OCI-LY7 (cell line): ENCODE data around the gene CDK6. TPM values are rescaled to one million over a fixed set of nuclear protein-coding genes. Genes with fewer than 3 reads are reported as not detected.

Experiments
- BruUV-seq: library from RNA; stranded (reverse); fragments of 400-500 nt; replicated peaks from 2 replicates; lab custom pipeline; 2021; lab: Mats Ljungman, UMichigan
- CTCF ChIA-PET: fragments of 300-600 bp; sonication (Branson Sonifier 250); formaldehyde crosslinking; loops from one replicate; lab custom pipeline; 2022; ENCODE audit warnings: antibody characterized with exemption; ENCODE audit not compliant: unreplicated experiment; lab: Charles Lee
- POLR2A ChIA-PET: fragments of 300-600 bp; sonication (Branson Sonifier 250); formaldehyde crosslinking; loops from one replicate; lab custom pipeline; 2022; ENCODE audit warnings: antibody characterized with exemption; lab: Charles Lee
- DNase-seq: peaks from one replicate; pipeline ENCODE4 v3.0.0-alpha.2; 2015; ENCODE audit warnings: low spot score
- H2AFZ ChIP-seq: fragments of 200-600 bp; sonication (generic), shearing (Covaris generic); 2 replicates; pipeline ENCODE4 v1.6.1; 2014; ENCODE audit warnings: mild to moderate bottlenecking, antibody characterized with exemption, low read length, moderate library complexity
- H3K27ac ChIP-seq: fragments of 200-600 bp; sonication (generic); 2 replicates; pipeline ENCODE4 v1.5.1; 2014; ENCODE audit warnings: mixed run types, low read depth, mild to moderate bottlenecking, moderate library complexity, low read length, inconsistent platforms; ENCODE audit not compliant: poor library complexity, severe bottlenecking
- H3K36me3 ChIP-seq: fragments of 200-600 bp; sonication (generic); 2 replicates; pipeline ENCODE4 v1.6.1; 2014; ENCODE audit warnings: mild to moderate bottlenecking, antibody characterized with exemption, low read length, moderate library complexity, mixed read lengths; ENCODE audit not compliant: insufficient read depth
- H3K4me1 ChIP-seq: fragments of 200-600 bp; sonication (generic); 2 replicates; pipeline ENCODE4 v1.5.1; 2014; ENCODE audit warnings: mild to moderate bottlenecking, low read length; ENCODE audit not compliant: insufficient read depth, poor library complexity, severe bottlenecking
- H3K4me2 ChIP-seq: fragments of 200-600 bp; sonication (generic); 2 replicates; pipeline ENCODE4 v1.6.1; 2014; ENCODE audit warnings: mild to moderate bottlenecking, low read length
- H3K4me3 ChIP-seq: fragments of 200-600 bp; sonication (generic); 2 replicates; pipeline ENCODE4 v1.5.1; 2014; ENCODE audit warnings: mild to moderate bottlenecking, low read depth, low read length; ENCODE audit not compliant: poor library complexity, severe bottlenecking
- H3K79me2 ChIP-seq: fragments of 200-600 bp; sonication (generic); 2 replicates; pipeline ENCODE4 v1.6.1; 2016; ENCODE audit warnings: low read depth, mild to moderate bottlenecking, low read length, moderate library complexity, mixed read lengths; ENCODE audit not compliant: insufficient read depth
- H3K9me2 ChIP-seq: fragments of 200-600 bp; sonication (generic); 2 replicates; pipeline ENCODE4 v1.6.1; 2016; ENCODE audit warnings: mild to moderate bottlenecking, low read length, mixed read lengths; ENCODE audit not compliant: insufficient read depth
- H3K9me3 ChIP-seq: fragments of 200-600 bp; sonication (generic); 2 replicates; pipeline ENCODE4 v1.6.1; 2014; ENCODE audit warnings: mild to moderate bottlenecking, mixed run types, low read length, mixed read lengths
- H4K20me1 ChIP-seq: fragments of 200-600 bp; sonication (generic); 2 replicates; pipeline ENCODE4 v1.6.1; 2014; ENCODE audit warnings: mild to moderate bottlenecking, antibody characterized with exemption, low read length, moderate library complexity, mixed read lengths; ENCODE audit not compliant: insufficient read depth
- EZH2phosphoT487 ChIP-seq: fragments of 200-600 bp; sonication (generic); IDR thresholded peaks from 2 replicates; pipeline ENCODE4 v1.6.1; 2018; ENCODE audit warnings: low read depth, borderline replicate concordance, mild to moderate bottlenecking, mixed run types, antibody characterized with exemption, low read length, moderate library complexity, mixed read lengths
- intact Hi-C: fragments of 100-400 bp; cut with micrococcal nuclease; formaldehyde crosslinking; loops from one replicate; pipeline ENCODE4 v1.10.0; 2022; ENCODE audit not compliant: unreplicated experiment
- total RNA-seq, 2 experiments: library from RNA; depleted of rRNA in 1 of 2; stranded (reverse); fragments of >200 nt in 1 of 2; shearing (Covaris generic) in 1 of 2; gene quantifications; 2 replicates each; pipeline ENCODE4 v1.2.3, GENCODE V29; 2014 to 2022
- TF ChIP-seq, protein P1 (sequence below): fragments of 200-600 bp; sonication (generic); conservative IDR thresholded peaks from 2 replicates; pipeline ENCODE4 v1.5.1; 2014; ENCODE audit warnings: mild to moderate bottlenecking, antibody characterized with exemption, low read length, moderate library complexity, mixed read lengths

CDK6 gene
- total RNA-seq, 2 experiments from 2014 or later: 35.5 to 44.1 TPM

DNA sequence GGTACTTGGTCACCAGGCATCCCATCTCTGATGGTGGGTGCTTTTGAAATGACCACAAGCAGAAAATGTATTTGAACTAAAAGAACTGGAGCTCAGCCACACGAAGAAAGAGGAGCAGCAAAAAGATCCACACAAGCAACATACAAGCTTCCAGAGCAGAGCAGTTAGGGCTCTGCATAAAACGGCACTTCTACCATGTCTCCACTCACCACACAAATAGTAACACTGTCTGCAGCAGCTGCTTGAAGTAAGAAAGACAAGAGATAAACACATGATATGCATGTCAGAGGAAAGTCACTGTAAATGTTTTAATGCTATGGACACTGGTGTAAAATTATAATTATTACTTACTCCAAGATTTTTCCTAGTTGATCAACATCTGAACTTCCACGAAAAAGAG lies 213.7 kb downstream of the CDK6 start:
- ChIA-PET CTCF (interaction anchor here (0.8 kb wide), 1 partner anchor 13 kb away, joined by 3 read pairs; no protein-coding TSS in a partner anchor), POLR2A (no interaction called here)
- Histone ChIP-seq H3K27ac (no peak overlapping the region), H2AFZ (no peak overlapping the region), H3K9me2 (no peaks in the 10 kb centered on the region), H3K36me3 (peaks cover 11% of the 10 kb centered on the region), H3K4me3 (no peak overlapping the region), H4K20me1 (no peaks in the 10 kb centered on the region), H3K79me2 (no peaks in the 10 kb centered on the region), H3K4me2 (no peak overlapping the region), H3K9me3 (no peaks in the 10 kb centered on the region), H3K4me1 (peaks cover 21% of the 10 kb centered on the region)
- DNase-seq: peak; percentile 9
- no TSS peak for BruUV-seq
- intact Hi-C loops: loop anchor here (5.0 kb wide), 1 partner anchor 70 kb away; no protein-coding TSS in a partner anchor
- TF ChIP-seq EZH2phosphoT487: no peak
- TF ChIP-seq, protein P1, sequence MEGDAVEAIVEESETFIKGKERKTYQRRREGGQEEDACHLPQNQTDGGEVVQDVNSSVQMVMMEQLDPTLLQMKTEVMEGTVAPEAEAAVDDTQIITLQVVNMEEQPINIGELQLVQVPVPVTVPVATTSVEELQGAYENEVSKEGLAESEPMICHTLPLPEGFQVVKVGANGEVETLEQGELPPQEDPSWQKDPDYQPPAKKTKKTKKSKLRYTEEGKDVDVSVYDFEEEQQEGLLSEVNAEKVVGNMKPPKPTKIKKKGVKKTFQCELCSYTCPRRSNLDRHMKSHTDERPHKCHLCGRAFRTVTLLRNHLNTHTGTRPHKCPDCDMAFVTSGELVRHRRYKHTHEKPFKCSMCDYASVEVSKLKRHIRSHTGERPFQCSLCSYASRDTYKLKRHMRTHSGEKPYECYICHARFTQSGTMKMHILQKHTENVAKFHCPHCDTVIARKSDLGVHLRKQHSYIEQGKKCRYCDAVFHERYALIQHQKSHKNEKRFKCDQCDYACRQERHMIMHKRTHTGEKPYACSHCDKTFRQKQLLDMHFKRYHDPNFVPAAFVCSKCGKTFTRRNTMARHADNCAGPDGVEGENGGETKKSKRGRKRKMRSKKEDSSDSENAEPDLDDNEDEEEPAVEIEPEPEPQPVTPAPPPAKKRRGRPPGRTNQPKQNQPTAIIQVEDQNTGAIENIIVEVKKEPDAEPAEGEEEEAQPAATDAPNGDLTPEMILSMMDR: no peak

DNA sequence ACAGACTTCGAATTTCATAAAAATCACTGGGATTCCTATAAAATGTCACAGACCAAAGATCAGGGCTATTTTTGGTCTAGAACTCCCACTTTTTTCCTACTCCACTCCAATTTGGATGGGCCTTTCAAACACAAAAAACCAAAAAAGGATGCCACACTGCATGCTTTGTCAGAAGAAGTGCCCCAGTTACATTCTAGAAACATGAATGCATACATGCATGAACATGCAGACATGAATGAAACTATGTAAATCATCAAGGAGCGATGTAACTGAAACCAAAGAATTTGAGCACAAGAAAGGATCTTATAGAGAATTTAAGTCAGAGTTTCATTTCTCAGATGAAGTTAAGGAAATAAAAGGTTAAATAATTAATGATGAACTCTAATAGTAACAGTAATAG lies 214.3 kb downstream of the CDK6 start:
- Histone ChIP-seq H3K9me2 (no peaks in the 10 kb centered on the region), H3K4me1 (peaks cover 21% of the 10 kb centered on the region), H3K9me3 (no peaks in the 10 kb centered on the region), H4K20me1 (no peaks in the 10 kb centered on the region), H3K4me3 (no peak overlapping the region), H2AFZ (no peak overlapping the region), H3K79me2 (no peaks in the 10 kb centered on the region), H3K27ac (no peak overlapping the region), H3K4me2 (peak overlapping the region; percentile 37; the same call in 1 of the 2 replicates), H3K36me3 (peaks cover 12% of the 10 kb centered on the region)
- ChIA-PET CTCF (no interaction called here), POLR2A (interaction anchor here (0.7 to 2.8 kb wide), 3 partner anchors 10 to 248 kb away, joined by 4 to 17 read pairs (median 4); no protein-coding TSS in a partner anchor)
- intact Hi-C loops: loop anchor here (5.0 kb wide), 1 partner anchor 70 kb away; no protein-coding TSS in a partner anchor
- no peak for TF ChIP-seq EZH2phosphoT487
- TF ChIP-seq, protein P1: no peak
- no TSS peak for BruUV-seq
- no peak for DNase-seq

DNA sequence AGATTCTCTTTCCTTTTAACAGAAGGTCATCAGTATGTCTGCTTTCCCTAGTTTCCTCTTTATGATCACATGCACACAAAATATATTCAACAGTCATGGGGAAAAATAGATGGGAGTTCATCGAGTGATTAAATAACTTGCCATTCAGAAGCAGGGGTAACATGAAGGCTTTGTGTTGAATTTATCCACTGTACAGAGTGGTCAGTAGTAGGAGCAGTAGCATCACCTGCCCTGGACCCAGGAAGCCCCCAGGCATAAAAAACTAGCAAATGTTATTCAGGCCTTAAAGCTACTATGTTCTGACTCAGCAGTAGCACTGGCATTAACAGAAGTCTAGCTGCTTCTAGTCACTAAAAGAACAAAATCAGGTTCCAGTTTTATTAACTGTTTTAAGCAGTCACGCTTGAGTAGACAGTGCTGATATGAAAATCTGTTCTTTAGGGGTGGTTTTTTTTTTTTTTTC lies 214.8 kb downstream of the CDK6 start:
- H3K36me3 ChIP-seq: peaks cover 13% of the 10 kb centered on the region
- no peak overlapping the region for H3K27ac ChIP-seq
- DNase-seq: peak; percentile 6
- POLR2A ChIA-PET: interaction anchor here (0.5 to 2.8 kb wide), 4 partner anchors 10 to 1765 kb away, joined by 4 to 17 read pairs (median 4); no protein-coding TSS in a partner anchor
- no peak overlapping the region for H2AFZ ChIP-seq
- CTCF ChIA-PET: no interaction called here
- no peaks in the 10 kb centered on the region for H4K20me1 ChIP-seq
- no peak for TF ChIP-seq EZH2phosphoT487
- TF ChIP-seq, protein P1: no peak
- H3K9me3 ChIP-seq: no peaks in the 10 kb centered on the region
- intact Hi-C loops: loop anchor here (1.0 to 5.0 kb wide), 4 partner anchors 71 to 434 kb away; no protein-coding TSS in a partner anchor
- no peaks in the 10 kb centered on the region for H3K79me2 ChIP-seq
- H3K4me2 ChIP-seq: peak overlapping the region; percentile 37
- no peaks in the 10 kb centered on the region for H3K9me2 ChIP-seq
- H3K4me1 ChIP-seq: peaks cover 21% of the 10 kb centered on the region
- H3K4me3 ChIP-seq: no peak overlapping the region
- no TSS peak for BruUV-seq
